Breast epithelium (tissue), 4 donors: ENCODE results near the gene ABHD14A. TPM values are rescaled to one million over a fixed set of nuclear protein-coding genes. Genes with fewer than 3 reads are reported as not detected.
"Not testable (repeated sequence)": the region's sequence is repeated elsewhere in the genome, so short reads cannot be mapped to it uniquely, and the experiment has no call there.

Source experiments
- DNase-seq, 2 donors: peaks; one replicate each; pipeline ENCODE4 v3.0.0-alpha.2; 2019; ENCODE audit warnings: low spot score in 2 of 2
- H3K27ac ChIP-seq, 2 donors: fragments of 200-600 bp; sonication (generic) in 1 of 2; one replicate each; pipeline ENCODE4 v1.5.1; 2016 to 2019; ENCODE audit warnings: mild to moderate bottlenecking in 1 of 2
- H3K27me3 ChIP-seq, 2 donors: fragments of 200-600 bp; sonication (generic) in 1 of 2; one replicate each; pipeline versions ENCODE4 v1.5.1 to v1.6.0; 2017 to 2019; ENCODE audit warnings: control low read depth in 1 of 2, mild to moderate bottlenecking in 1 of 2
- H3K36me3 ChIP-seq: fragments of 200-600 bp; one replicate; pipeline ENCODE4 v1.5.1; 2019
- H3K4me1 ChIP-seq, 2 donors: fragments of 200-600 bp; sonication (generic); one replicate each; pipeline ENCODE4 v1.5.1; 2016 to 2019; ENCODE audit warnings: control low read depth in 1 of 2
- H3K4me3 ChIP-seq, 3 donors: fragments of 200-600 bp; sonication (generic); 1 replicate in 2 of 3; 2 replicates in 1 of 3; pipeline ENCODE4 v1.5.1; 2016 to 2019; ENCODE audit warnings: mild to moderate bottlenecking in 3 of 3, moderate library complexity in 2 of 3
- H3K9me3 ChIP-seq, 2 donors: fragments of 200-600 bp; sonication (generic) in 1 of 2; one replicate each; pipeline ENCODE4 v1.5.1; 2016 to 2019; ENCODE audit warnings: control low read depth in 1 of 2
- CTCF ChIP-seq, 3 donors: fragments of 450-650 bp; IDR thresholded peaks; one replicate each; pipeline ENCODE4 v1.5.1; 2016 to 2017; ENCODE audit warnings: antibody characterized with exemption in 3 of 3, mild to moderate bottlenecking in 3 of 3, moderate library complexity in 3 of 3
- POLR2A ChIP-seq: fragments of 450-650 bp; IDR thresholded peaks from one replicate; pipeline ENCODE4 v1.6.1; 2016; ENCODE audit warnings: antibody characterized with exemption, mild to moderate bottlenecking, moderate library complexity
- POLR2AphosphoS5 ChIP-seq, 3 donors: sonication (generic); formaldehyde crosslinking; IDR thresholded peaks; one replicate each; pipeline ENCODE4 v1.6.1; 2017; ENCODE audit warnings: antibody characterized with exemption in 3 of 3
- intact Hi-C: fragments of 100-400 bp; cut with DNase I; formaldehyde crosslinking; loops from one replicate; pipeline ENCODE4 v1.15.1; 2023; ENCODE audit warnings: low total_unique reads
- total RNA-seq, 3 donors: library from RNA; depleted of rRNA; stranded (reverse); fragments of >200 nt; gene quantifications; one replicate each; pipeline ENCODE4 v1.1.0, GENCODE V29; 2016

Gene ABHD14A
- total RNA-seq, 3 donors from 2014 or later: 16.1 to 32.6 (median 17.1) TPM

- Histone ChIP-seq H3K36me3 (no peaks in the 10 kb centered on the region), H3K27ac (no peak overlapping the region), H3K27me3 (no peaks in the 10 kb centered on the region), H3K4me3 (no peak overlapping the region), H3K9me3 (no peaks in the 10 kb centered on the region), H3K4me1 (peaks cover 0 to 12% of the 10 kb centered on the region in 2 donors)
- intact Hi-C loops: no loop called here
- TF ChIP-seq CTCF (IDR thresholded peaks at IDR 0.05) (no peak), POLR2AphosphoS5 (IDR thresholded peaks at IDR 0.05) (no peak), POLR2A (no peak)
- no peak for DNase-seq
Observed at GRCh38 chr3:51992017-51992682, 17.3 kb downstream of the ABHD14A start.

- peaks cover 0 to 12% of the 10 kb centered on the region in 2 donors for H3K4me1 ChIP-seq
- H3K27ac ChIP-seq, H3K27me3 ChIP-seq, H3K9me3 ChIP-seq, intact Hi-C loops, H3K36me3 ChIP-seq, DNase-seq: not testable (repeated sequence)
- peak overlapping the region in 1 of 3 donors; percentile 11 for H3K4me3 ChIP-seq
Observed at GRCh38 chr3:51993657-51994056, 18.8 kb downstream of the ABHD14A start.

GRCh38 chr3:51994530-51994929 is 19.7 kb downstream of the ABHD14A start:
- TF ChIP-seq POLR2AphosphoS5 (IDR thresholded peaks at IDR 0.05) (no peak), CTCF (IDR thresholded peaks at IDR 0.05) (no peak), POLR2A (no peak)
- H3K4me3 ChIP-seq: peak overlapping the region in 2 of 3 donors; percentile 85 to 89
- no peak for DNase-seq
- no peaks in the 10 kb centered on the region for H3K36me3 ChIP-seq
- no peaks in the 10 kb centered on the region for H3K27me3 ChIP-seq
- no peaks in the 10 kb centered on the region for H3K9me3 ChIP-seq
- H3K4me1 ChIP-seq: peaks cover 0 to 12% of the 10 kb centered on the region in 2 donors
- peak overlapping the region; percentile 91 to 95 for H3K27ac ChIP-seq
- intact Hi-C loops: no loop called here

GRCh38 chr3:51995346-51996163 is 20.7 kb downstream of the ABHD14A start, which contains the start of gene RPL29:
Gene RPL29 (minus strand): TSS chr3:51995895. CDS start chr3:51995461, 434 bp downstream.
- peak; percentile 92 to 93 for DNase-seq
- Histone ChIP-seq H3K27ac (peak within 1 kb of the TSS; percentile 91 to 95), H3K4me1 (peaks cover 0 to 12% of the 10 kb centered on the region in 2 donors), H3K27me3 (no peaks in the 10 kb centered on the region), H3K36me3 (no peaks in the 10 kb centered on the region), H3K9me3 (no peaks in the 10 kb centered on the region), H3K4me3 (peak within 1 kb of the TSS; percentile 77 to 89 (median 85))
- TF ChIP-seq POLR2AphosphoS5 (IDR thresholded peaks at IDR 0.05) (peak; percentile 94 to 98 (median 96)), POLR2A (peak; percentile 59), CTCF (IDR thresholded peaks at IDR 0.05) (no peak)
- intact Hi-C loops: no loop called here

- TF ChIP-seq POLR2AphosphoS5 (IDR thresholded peaks at IDR 0.05) (no peak), CTCF (IDR thresholded peaks at IDR 0.05) (no peak)
- intact Hi-C loops: no loop called here
- Histone ChIP-seq H3K4me3 (no peak overlapping the region), H3K36me3 (no peaks in the 10 kb centered on the region), H3K4me1 (peaks cover 0 to 12% of the 10 kb centered on the region in 2 donors), H3K27me3 (no peaks in the 10 kb centered on the region), H3K9me3 (no peaks in the 10 kb centered on the region), H3K27ac (no peak overlapping the region)
- DNase-seq: no peak
Observed at GRCh38 chr3:51997172-51997571, 22.3 kb downstream of the ABHD14A start.
